SU-DHL-6 (cell line): ENCODE data around the gene VENTX.

Experiments used
- EZH2phosphoT487 ChIP-seq: fragments of 200-600 bp; sonication (generic), shearing (Covaris generic); conservative IDR thresholded peaks from 2 replicates; pipeline ENCODE4 v1.6.1; 2018; ENCODE audit warnings: mild to moderate bottlenecking, antibody characterized with exemption, low read length, moderate library complexity, mixed read lengths
- TF ChIP-seq, protein P1 (sequence below): fragments of 200-600 bp; sonication (generic); IDR thresholded peaks from one replicate; pipeline ENCODE4 v1.5.1; 2017; ENCODE audit warnings: antibody characterized with exemption, mild to moderate bottlenecking, low read length, moderate library complexity; ENCODE audit not compliant: insufficient read depth, poor library complexity, severe bottlenecking

DNA sequence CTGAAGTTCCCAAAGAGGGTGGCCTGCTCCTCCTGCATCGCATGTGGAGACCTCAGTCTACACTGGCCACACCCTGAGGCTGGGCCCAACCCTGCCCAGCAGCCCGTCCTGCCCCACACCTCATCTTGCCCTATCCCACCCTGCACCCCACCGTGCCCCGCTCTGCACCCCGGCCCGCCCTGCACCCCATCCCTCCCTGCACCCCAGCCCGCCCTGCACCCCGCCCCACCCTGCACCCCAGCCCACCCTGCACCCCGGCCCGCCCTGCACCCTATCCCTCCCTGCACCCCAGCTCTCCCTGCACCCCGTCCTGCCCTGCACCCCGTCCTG is 14.5 kb downstream of the VENTX start:
- TF ChIP-seq, protein P1, sequence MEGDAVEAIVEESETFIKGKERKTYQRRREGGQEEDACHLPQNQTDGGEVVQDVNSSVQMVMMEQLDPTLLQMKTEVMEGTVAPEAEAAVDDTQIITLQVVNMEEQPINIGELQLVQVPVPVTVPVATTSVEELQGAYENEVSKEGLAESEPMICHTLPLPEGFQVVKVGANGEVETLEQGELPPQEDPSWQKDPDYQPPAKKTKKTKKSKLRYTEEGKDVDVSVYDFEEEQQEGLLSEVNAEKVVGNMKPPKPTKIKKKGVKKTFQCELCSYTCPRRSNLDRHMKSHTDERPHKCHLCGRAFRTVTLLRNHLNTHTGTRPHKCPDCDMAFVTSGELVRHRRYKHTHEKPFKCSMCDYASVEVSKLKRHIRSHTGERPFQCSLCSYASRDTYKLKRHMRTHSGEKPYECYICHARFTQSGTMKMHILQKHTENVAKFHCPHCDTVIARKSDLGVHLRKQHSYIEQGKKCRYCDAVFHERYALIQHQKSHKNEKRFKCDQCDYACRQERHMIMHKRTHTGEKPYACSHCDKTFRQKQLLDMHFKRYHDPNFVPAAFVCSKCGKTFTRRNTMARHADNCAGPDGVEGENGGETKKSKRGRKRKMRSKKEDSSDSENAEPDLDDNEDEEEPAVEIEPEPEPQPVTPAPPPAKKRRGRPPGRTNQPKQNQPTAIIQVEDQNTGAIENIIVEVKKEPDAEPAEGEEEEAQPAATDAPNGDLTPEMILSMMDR: no peak
- no peak for TF ChIP-seq EZH2phosphoT487
